Glomerular endothelial cell (primary cell): ENCODE results near the gene CCHCR1. TPM values are rescaled to one million over a fixed set of nuclear protein-coding genes. Genes with fewer than 3 reads are reported as not detected.

Source experiments
- DNase-seq: peaks from one replicate; pipeline ENCODE4 v3.0.0-alpha.2; 2011; ENCODE audit warnings: low read depth, low spot score; ENCODE audit errors: extremely low read depth
- total RNA-seq: library from RNA; depleted of rRNA; stranded (reverse); fragments of >200 nt; gene quantifications from 2 replicates; pipeline ENCODE4 v1.2.3, GENCODE V29; 2015

Gene CCHCR1
- total RNA-seq, 1 donor from 2014 or later: 13.8 TPM

GRCh38 chr6:31131595-31131994 lies 26.0 kb downstream of the CCHCR1 start:
- no peak for DNase-seq

GRCh38 chr6:31130751-31131150 lies 26.9 kb downstream of the CCHCR1 start:
- no peak for DNase-seq

- DNase-seq: no peak
These were observed 28.5 kb downstream of the CCHCR1 start for GRCh38 chr6:31129130-31129529.

GRCh38 chr6:31128093-31128676 lies 29.4 kb downstream of the CCHCR1 start:
- DNase-seq: no peak

GRCh38 chr6:31126396-31127175 lies 31.0 kb downstream of the CCHCR1 start:
- DNase-seq: no peak

- no peak for DNase-seq
These were observed 31.8 kb downstream of the CCHCR1 start for GRCh38 chr6:31125586-31126363.

- DNase-seq: no peak
These were observed 32.4 kb downstream of the CCHCR1 start for GRCh38 chr6:31125162-31125561.

- DNase-seq: no peak
These were observed 34.6 kb downstream of the CCHCR1 start for GRCh38 chr6:31122791-31123706.

- no peak for DNase-seq
These were observed 36.3 kb downstream of the CCHCR1 start for GRCh38 chr6:31121131-31121790.

GRCh38 chr6:31120151-31120915 lies 37.3 kb downstream of the CCHCR1 start, which contains the start of gene CDSN:
Gene CDSN (minus strand): TSS chr6:31120446. CDS start chr6:31120419, 27 bp downstream.
- no peak for DNase-seq

- no peak for DNase-seq
These were observed 39.4 kb downstream of the CCHCR1 start for GRCh38 chr6:31118178-31118577.

GRCh38 chr6:31116661-31117385 lies 40.8 kb downstream of the CCHCR1 start:
- DNase-seq: no peak

- no peak for DNase-seq
These were observed 41.6 kb downstream of the CCHCR1 start for GRCh38 chr6:31115941-31116560.

- peak; percentile 65 for DNase-seq
These were observed 42.4 kb downstream of the CCHCR1 start for GRCh38 chr6:31114970-31115849.

- DNase-seq: peak; percentile 58
These were observed 43.1 kb downstream of the CCHCR1 start, which contains the start of gene PSORS1C1 for GRCh38 chr6:31114541-31114878. Gene PSORS1C1 (plus strand): TSS chr6:31114800. CDS start chr6:31129633, 14,833 bp downstream.

GRCh38 chr6:31113861-31114540 lies 43.6 kb downstream of the CCHCR1 start:
- DNase-seq: no peak

GRCh38 chr6:31112478-31112877 lies 45.1 kb downstream of the CCHCR1 start, which contains the start of gene C6orf15:
Gene C6orf15 (minus strand): TSS chr6:31112575. CDS start chr6:31112555, 20 bp downstream.
- DNase-seq: no peak
